ENCODE measurements around the gene HPCAL1. TPM values are rescaled to one million over a fixed set of nuclear protein-coding genes. Genes with fewer than 3 reads are reported as not detected.

Gene HPCAL1
- total RNA-seq, 1 experiment from 2014 or later: 159 TPM

DNA sequence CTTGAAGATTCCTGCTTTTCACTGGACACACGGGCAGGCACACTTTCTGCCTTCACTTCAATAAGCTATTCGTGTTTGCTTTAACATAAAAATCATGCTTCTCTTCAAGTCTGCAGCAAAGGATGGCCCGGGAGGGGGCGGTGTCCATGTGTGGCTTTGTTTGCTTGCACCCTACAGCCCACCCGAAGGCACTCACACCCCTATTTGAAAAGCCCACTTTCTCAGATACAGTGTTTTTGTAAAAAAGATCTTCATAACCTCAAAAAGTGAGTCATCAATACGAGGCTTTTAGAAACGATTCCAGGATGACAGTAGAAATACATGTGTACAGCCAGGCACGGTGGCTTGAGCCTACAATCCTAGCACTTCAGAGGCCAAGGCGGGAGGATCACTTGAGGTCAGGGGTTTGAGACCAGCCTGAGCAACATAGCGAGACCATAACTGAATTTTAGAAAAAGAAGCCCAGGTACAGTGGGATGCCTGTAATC is 36.5 kb upstream of the HPCAL1 start:
- no peak for DNase-seq

DNA sequence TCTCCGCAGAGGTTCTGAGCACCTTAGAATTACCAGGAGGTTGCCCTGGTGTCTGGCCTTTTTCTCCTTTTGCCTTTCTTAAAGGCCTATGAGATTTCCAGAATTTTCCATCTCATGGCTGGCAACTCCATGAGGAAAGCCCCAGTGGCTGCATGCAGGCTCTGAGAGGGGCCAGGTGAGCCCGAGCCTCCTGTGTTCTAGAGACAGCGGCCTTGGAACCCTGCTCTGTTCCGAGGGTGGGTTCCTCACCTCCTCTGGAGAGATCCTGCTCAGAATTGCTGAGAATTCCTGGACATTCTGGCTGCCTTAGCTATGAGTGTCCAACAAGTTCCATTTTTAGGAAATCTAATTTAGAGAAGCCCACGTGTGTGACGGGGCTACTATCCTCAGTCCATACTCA is 35.7 kb upstream of the HPCAL1 start:
- H3K27me3 ChIP-seq: no peaks in the 10 kb centered on the region
- H3K4me3 ChIP-seq: no peak overlapping the region
- no peaks in the 10 kb centered on the region for H3K36me3 ChIP-seq
- H3K9me3 ChIP-seq: no peaks in the 10 kb centered on the region
- DNase-seq: no peak

More for the DNA sequence above, 36.5 kb upstream of the HPCAL1 start:
- no peaks in the 10 kb centered on the region for H3K36me3 ChIP-seq
- H3K4me3 ChIP-seq: no peak overlapping the region
- H3K27me3 ChIP-seq: no peaks in the 10 kb centered on the region
- no peaks in the 10 kb centered on the region for H3K9me3 ChIP-seq

GRCh38 chr2:10267551-10268465 is 34.9 kb upstream of the HPCAL1 start:
- Histone ChIP-seq H3K36me3 (no peaks in the 10 kb centered on the region), H3K27me3 (no peaks in the 10 kb centered on the region), H3K4me3 (no peak overlapping the region), H3K9me3 (no peaks in the 10 kb centered on the region)
- DNase-seq: no peak

DNA sequence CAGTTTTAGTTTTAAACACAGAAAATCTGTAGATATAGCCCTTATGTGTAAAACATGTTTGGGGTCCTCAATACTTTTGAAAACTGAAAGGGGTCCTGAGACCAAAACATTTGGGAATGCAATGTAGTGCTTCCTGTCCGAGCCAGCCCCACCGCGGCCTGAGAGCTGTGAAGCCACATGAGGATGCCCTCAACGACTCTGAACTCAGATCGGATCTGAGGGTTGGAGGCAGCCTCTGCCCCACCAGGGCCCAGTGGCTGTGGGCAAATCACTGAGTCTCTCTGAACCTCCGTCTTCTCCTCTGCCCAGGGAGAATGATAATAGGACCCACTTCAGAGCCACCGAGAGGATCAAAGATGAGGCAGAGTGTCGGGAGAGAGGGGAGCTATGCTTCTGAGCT is 33.4 kb upstream of the HPCAL1 start:
- no peaks in the 10 kb centered on the region for H3K9me3 ChIP-seq
- H3K27me3 ChIP-seq: no peaks in the 10 kb centered on the region
- no peak for DNase-seq
- H3K36me3 ChIP-seq: no peaks in the 10 kb centered on the region
- no peak overlapping the region for H3K4me3 ChIP-seq

- Histone ChIP-seq H3K36me3 (no peaks in the 10 kb centered on the region), H3K9me3 (no peaks in the 10 kb centered on the region), H3K4me3 (no peak overlapping the region), H3K27me3 (no peaks in the 10 kb centered on the region)
- no peak for DNase-seq
Measured at GRCh38 chr2:10269711-10270610, 32.7 kb upstream of the HPCAL1 start.

GRCh38 chr2:10271509-10271908 is 31.2 kb upstream of the HPCAL1 start:
- H3K4me3 ChIP-seq: no peak overlapping the region
- no peak for DNase-seq
- no peaks in the 10 kb centered on the region for H3K27me3 ChIP-seq
- no peaks in the 10 kb centered on the region for H3K9me3 ChIP-seq
- H3K36me3 ChIP-seq: no peaks in the 10 kb centered on the region

DNA sequence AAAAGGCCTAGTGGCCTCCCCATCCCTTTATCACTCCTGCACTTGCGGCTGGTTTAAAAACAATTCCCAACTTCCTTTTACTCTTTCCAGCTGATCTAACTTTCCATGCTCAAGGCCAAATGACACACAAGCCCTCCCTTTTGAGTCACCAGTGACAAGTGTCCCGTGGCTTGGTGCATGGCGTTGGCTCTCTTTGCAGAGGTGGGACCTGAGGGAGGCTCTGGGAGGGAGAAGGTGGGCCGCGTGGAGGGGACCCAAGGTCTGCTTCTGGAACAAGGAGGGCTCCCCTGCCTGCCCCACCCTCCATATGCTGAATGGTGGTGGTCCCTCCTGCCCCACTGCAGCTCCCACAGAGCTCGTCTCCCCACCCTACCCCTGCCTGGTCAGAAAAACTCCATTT is 30.8 kb upstream of the HPCAL1 start:
- DNase-seq: no peak
- no peaks in the 10 kb centered on the region for H3K36me3 ChIP-seq
- no peak overlapping the region for H3K4me3 ChIP-seq
- H3K9me3 ChIP-seq: no peaks in the 10 kb centered on the region
- no peaks in the 10 kb centered on the region for H3K27me3 ChIP-seq

- Histone ChIP-seq H3K27me3 (no peaks in the 10 kb centered on the region), H3K36me3 (no peaks in the 10 kb centered on the region), H3K4me3 (no peak overlapping the region), H3K9me3 (no peaks in the 10 kb centered on the region)
- DNase-seq: no peak
Measured at GRCh38 chr2:10272464-10272863, 30.2 kb upstream of the HPCAL1 start.

DNA sequence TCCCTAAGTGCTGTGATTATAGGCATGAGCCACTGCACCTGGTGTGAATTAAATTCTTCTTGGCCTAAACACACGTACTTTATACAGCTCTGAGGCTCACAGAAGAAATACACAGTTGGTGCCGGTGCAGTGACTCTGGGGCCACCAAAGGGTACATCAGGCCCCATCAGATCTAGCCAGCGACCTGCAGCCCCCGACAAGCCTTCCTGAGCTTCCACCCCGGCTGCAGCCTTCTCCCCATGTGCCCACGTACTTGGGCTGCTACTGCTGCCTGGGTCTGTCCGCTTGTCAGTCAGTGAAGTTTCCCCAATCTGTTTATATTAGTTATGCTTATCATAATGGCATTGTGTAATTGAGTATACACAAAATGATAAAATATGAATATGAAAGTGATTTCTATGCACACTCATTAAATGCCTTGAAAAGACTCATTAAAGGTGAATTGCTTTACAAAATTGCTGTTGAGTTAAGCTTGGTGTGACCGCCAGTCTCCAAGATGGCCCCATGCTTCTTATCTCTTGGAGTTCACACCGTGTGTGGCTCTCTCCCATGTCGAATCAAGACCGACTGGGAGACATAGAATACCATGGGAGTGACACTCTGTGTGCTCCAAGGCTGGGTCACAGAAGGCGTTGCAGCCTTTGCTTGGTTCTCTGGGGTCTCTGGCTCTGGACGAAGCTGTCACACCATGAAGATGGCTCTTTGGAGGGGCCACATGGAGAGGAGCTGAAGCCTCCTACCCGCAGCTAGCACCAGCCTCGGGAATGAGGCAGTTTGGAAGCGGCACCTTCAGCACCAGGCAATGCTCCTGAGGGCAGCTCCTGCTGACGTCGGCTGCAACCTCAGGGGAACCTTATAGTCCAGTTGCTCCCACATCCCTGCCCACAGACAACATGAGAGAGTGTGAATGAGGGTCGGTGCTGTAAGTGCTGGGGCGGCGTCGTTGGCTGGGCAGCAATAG is 29.2 kb upstream of the HPCAL1 start:
- H3K27me3 ChIP-seq: no peaks in the 10 kb centered on the region
- no peak for DNase-seq

GRCh38 chr2:10274376-10274775 is 28.3 kb upstream of the HPCAL1 start:
- DNase-seq: no peak
- H3K4me3 ChIP-seq: no peak overlapping the region
- H3K27me3 ChIP-seq: no peaks in the 10 kb centered on the region
- no peaks in the 10 kb centered on the region for H3K9me3 ChIP-seq
- no peaks in the 10 kb centered on the region for H3K36me3 ChIP-seq

More for the DNA sequence above, 29.2 kb upstream of the HPCAL1 start:
- Histone ChIP-seq H3K9me3 (no peaks in the 10 kb centered on the region), H3K36me3 (no peaks in the 10 kb centered on the region), H3K4me3 (no peak overlapping the region)

- Histone ChIP-seq H3K36me3 (no peaks in the 10 kb centered on the region), H3K9me3 (no peaks in the 10 kb centered on the region), H3K27me3 (no peaks in the 10 kb centered on the region), H3K4me3 (no peak overlapping the region)
- DNase-seq: no peak
Measured at GRCh38 chr2:10274983-10275802, 27.5 kb upstream of the HPCAL1 start.

DNA sequence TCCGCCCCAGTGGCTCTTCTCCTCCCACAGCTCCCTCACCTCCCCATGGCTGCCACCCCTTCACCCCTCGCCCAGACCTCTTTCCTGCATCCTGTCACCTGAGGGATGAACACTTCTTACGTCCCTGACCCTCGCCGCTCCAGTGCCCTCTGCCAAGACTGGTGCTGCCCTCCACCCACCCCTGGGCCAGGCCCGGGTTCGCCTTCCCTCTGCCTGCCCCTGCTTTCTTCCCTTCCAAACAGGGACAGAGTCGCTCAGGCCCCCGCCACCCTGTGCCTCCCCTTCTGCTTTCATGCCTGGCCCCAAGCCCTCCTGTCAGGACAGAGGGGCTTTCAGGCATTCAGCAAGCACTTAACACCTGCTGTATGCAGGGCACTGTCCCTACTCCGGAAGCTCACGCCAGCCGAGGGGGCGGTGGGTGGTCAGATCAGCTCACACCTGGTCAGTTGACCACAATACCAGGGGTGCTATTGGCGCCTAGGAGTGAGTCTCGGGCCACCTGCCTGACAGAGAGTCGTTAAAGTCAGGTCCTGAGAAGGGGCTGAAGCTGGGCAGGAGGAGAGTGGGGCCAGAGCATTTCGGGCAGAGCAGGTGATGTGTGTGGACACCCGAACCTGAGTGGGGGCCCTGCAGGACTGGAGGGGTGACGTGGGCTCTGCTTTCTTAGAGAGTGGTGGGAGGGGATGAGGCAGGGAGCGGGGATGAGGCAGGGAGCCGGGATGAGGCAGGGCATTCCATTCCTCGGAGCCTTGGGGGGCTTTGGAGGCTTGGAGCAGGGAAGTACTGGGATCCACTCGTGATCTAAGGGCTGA is 26.0 kb upstream of the HPCAL1 start:
- no peaks in the 10 kb centered on the region for H3K27me3 ChIP-seq
- H3K4me3 ChIP-seq: no peak overlapping the region
- H3K36me3 ChIP-seq: no peaks in the 10 kb centered on the region
- DNase-seq: no peak
- H3K9me3 ChIP-seq: no peaks in the 10 kb centered on the region

DNA sequence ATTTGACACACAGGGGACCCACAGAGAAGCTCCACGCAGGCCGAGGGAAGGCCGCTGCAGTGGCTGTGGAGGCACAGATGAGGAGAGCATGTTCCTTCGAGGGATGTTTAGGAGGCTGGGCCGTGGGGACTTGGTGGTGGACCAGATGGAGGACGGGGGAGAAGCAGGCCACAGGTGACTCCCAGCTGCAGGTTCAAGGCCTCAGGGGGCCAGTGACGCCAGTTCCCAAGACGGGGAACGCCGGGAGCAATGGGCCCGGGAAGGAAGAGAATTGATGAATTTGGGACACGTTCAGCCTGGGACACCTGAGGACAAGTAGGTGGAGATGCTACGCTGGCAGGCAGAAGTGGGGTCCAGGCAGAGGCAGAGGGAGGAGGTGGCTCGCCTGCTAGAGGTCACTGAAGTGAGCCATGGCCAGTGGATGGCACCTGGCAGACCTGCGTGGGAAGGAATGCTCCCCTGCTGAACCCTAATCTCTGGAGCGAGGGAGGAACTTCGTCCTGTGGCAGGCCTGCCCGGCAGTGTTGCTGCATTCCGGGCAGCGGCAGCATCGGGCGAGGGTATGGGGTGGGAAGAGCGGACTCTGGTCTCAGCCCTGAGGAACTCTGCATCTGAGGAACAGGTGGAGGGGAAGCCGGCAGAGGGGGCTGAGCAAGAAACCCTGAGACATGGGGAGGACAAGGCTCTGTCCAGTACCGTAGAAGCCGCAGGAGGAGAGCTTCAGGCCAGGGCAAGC is 25.2 kb upstream of the HPCAL1 start:
- Histone ChIP-seq H3K36me3 (no peaks in the 10 kb centered on the region), H3K27me3 (no peaks in the 10 kb centered on the region), H3K4me3 (no peak overlapping the region), H3K9me3 (no peaks in the 10 kb centered on the region)
- no peak for DNase-seq

- Histone ChIP-seq H3K36me3 (no peaks in the 10 kb centered on the region), H3K9me3 (no peaks in the 10 kb centered on the region), H3K4me3 (no peak overlapping the region), H3K27me3 (no peaks in the 10 kb centered on the region)
- DNase-seq: peak; percentile 80
Measured at GRCh38 chr2:10278029-10278762, 24.5 kb upstream of the HPCAL1 start.

Data from MG63 (cell line).